CD4-positive, alpha-beta memory T cell (primary cell): ENCODE results near the gene CBLL1. TPM values are rescaled to one million over a fixed set of nuclear protein-coding genes. Genes with fewer than 3 reads are reported as not detected.

Experiments used
- CTCF ChIA-PET: fragments of 350-600 bp; sonication (Branson Sonifier 250); formaldehyde crosslinking; loops from one replicate; lab custom pipeline; 2021; ENCODE audit warnings: inconsistent platforms; ENCODE audit not compliant: partially characterized antibody; lab: Charles Lee
- POLR2A ChIA-PET: fragments of 350-600 bp; sonication (Branson Sonifier 250); formaldehyde crosslinking; loops from one replicate; lab custom pipeline; 2021; ENCODE audit not compliant: partially characterized antibody; lab: Charles Lee
- DNase-seq, 5 donors: peaks; one replicate each; pipeline versions ENCODE4 v3.0.0 to v3.0.0-alpha.2; 2020 to 2022; ENCODE audit warnings: mixed read lengths in 1 of 5
- H3K27ac ChIP-seq: one replicate; pipeline ENCODE4 v1.7.0; 2013; ENCODE audit warnings: low read depth, low read length
- H3K27me3 ChIP-seq: 2 replicates; pipeline ENCODE4 v1.7.0; 2013; ENCODE audit warnings: mild to moderate bottlenecking, low read length, moderate library complexity; ENCODE audit not compliant: insufficient read depth
- H3K36me3 ChIP-seq: 2 replicates; pipeline ENCODE4 v1.7.0; 2013; ENCODE audit warnings: mild to moderate bottlenecking, low read length, moderate library complexity; ENCODE audit not compliant: insufficient read depth
- H3K4me1 ChIP-seq: 2 replicates; pipeline ENCODE4 v1.7.0; 2013; ENCODE audit warnings: mild to moderate bottlenecking, low read length, moderate library complexity; ENCODE audit not compliant: insufficient read depth
- H3K4me3 ChIP-seq, 2 donors: one replicate each; pipeline ENCODE4 v1.7.0; 2013; ENCODE audit warnings: low read length in 2 of 2, mild to moderate bottlenecking in 1 of 2
- H3K9me3 ChIP-seq, 2 donors: one replicate each; pipeline ENCODE4 v1.7.0; 2013; ENCODE audit warnings: low read length in 2 of 2, control low read depth in 1 of 2; ENCODE audit not compliant: control insufficient read depth in 1 of 2
- H3K27ac Mint-ChIP-seq, 7 donors: one replicate each; pipeline ENCODE4 v1.8.0; 2020 to 2021; ENCODE audit warnings: mixed read lengths in 7 of 7, mild to moderate bottlenecking in 6 of 7, inconsistent platforms in 3 of 7, moderate library complexity in 3 of 7
- H3K27me3 Mint-ChIP-seq, 2 donors: one replicate each; pipeline ENCODE4 v1.8.0; 2020 to 2021; ENCODE audit warnings: mixed read lengths in 2 of 2
- H3K36me3 Mint-ChIP-seq, 2 donors: one replicate each; pipeline ENCODE4 v1.8.0; 2020 to 2021; ENCODE audit warnings: mixed read lengths in 2 of 2, inconsistent platforms in 1 of 2, mild to moderate bottlenecking in 1 of 2
- H3K4me1 Mint-ChIP-seq, 4 donors: one replicate each; pipeline ENCODE4 v1.8.0; 2020 to 2021; ENCODE audit warnings: mixed read lengths in 4 of 4, mild to moderate bottlenecking in 1 of 4
- H3K4me3 Mint-ChIP-seq, 8 donors: one replicate each; pipeline ENCODE4 v1.8.0; 2020 to 2021; ENCODE audit warnings: mixed read lengths in 8 of 8, mild to moderate bottlenecking in 7 of 8, moderate library complexity in 6 of 8, inconsistent platforms in 3 of 8
- H3K9me3 Mint-ChIP-seq, 8 donors: one replicate each; pipeline ENCODE4 v1.8.0; 2020 to 2021; ENCODE audit warnings: mixed read lengths in 8 of 8, mild to moderate bottlenecking in 5 of 8, inconsistent platforms in 3 of 8, moderate library complexity in 1 of 8
- intact Hi-C: fragments of 100-400 bp; cut with micrococcal nuclease; formaldehyde crosslinking; loops from one replicate; pipeline ENCODE4 v1.15.1; 2023
- polyA plus RNA-seq, 2 donors: library from polyadenylated mRNA; unstranded; fragments of 300-500 nt; fragmentation: Illumina TruSeq; gene quantifications; one replicate each; pipeline ENCODE4 v1.2.3, GENCODE V29; 2021
- total RNA-seq, 2 experiments: library from RNA; stranded (reverse); gene quantifications; one replicate each; pipeline ENCODE4 v1.2.3, GENCODE V29; 2021

The CBLL1 gene, protein sequence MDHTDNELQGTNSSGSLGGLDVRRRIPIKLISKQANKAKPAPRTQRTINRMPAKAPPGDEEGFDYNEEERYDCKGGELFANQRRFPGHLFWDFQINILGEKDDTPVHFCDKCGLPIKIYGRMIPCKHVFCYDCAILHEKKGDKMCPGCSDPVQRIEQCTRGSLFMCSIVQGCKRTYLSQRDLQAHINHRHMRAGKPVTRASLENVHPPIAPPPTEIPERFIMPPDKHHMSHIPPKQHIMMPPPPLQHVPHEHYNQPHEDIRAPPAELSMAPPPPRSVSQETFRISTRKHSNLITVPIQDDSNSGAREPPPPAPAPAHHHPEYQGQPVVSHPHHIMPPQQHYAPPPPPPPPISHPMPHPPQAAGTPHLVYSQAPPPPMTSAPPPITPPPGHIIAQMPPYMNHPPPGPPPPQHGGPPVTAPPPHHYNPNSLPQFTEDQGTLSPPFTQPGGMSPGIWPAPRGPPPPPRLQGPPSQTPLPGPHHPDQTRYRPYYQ
- total RNA-seq = 10 to 100 TPM; 79.1 to 82.8 TPM
- polyA plus RNA-seq = 100 to 1,000 TPM in 1 of 2 donors, 10 to 100 TPM in 1; 68.9 to 200 TPM

DNA sequence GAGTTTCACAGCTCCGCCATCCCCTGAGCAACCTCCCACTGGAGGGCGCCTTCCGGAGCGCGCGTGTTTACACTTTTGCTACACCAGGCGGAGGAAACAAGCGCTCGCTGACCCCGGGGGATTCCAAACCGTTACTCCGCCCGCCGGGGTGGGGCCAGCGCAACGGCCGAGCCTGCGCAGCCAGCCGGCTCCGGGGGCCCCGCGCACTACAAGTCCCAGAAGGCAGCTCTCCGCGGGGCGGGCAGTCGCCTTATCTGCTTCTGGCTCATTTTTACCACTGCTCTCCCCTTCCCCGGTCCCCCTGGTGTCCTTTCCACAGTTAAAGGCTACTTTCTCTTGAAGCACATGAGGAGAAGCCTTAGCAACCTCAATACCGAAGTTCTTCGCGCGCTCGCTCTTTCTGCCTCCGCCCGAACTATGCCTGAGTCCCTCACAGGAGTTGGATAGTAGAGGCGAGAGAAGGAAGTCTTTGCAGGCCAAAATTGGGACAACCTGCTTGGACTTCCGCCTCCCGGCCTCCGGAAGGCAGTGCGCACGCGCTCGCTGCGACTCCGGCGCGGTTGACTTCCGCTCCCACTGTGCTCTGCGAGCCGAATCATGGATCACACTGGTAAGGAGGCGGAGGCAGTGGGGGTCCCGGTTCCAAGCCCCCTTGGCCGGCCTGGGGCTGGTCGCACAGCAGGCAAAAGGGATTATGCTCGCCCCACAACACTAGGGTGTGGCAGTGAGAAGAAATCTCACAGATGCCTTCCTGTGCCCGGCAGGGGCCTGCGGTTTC is at the start of gene CBLL1:
Gene CBLL1 (plus strand): TSS at position 576 of the 778 bp plus-strand sequence. CDS start 22 bp downstream, at position 598.
- peak within 1 kb of the TSS; percentile 90 to 100 (median 97) for H3K4me3 Mint-ChIP-seq
- ChIA-PET POLR2A (interaction anchor here (0.6 to 12.5 kb wide), 40 partner anchors 8 to 698 kb away, joined by 3 to 408 read pairs (median 5); partner anchors contain the start of genes BCAP29, COG5, DLD and DUS4L), CTCF (interaction anchor here (0.6 to 11.5 kb wide), 37 partner anchors 10 to 596 kb away, joined by 3 to 504 read pairs (median 4); partner anchors contain the start of genes COG5, DLD, DUS4L and HBP1)
- H3K4me1 ChIP-seq = peaks cover 55% of the 10 kb centered on the region
- intact Hi-C loops = loop anchor here (1.0 to 5.0 kb wide), 10 partner anchors 17 to 1456 kb away; partner anchors contain the start of genes CCDC71L, COG5, DLD and DUS4L
- peaks cover under 1% of the 10 kb centered on the region for H3K36me3 ChIP-seq
- H3K36me3 Mint-ChIP-seq = peaks cover 13 to 24% of the 10 kb centered on the region in 2 donors
- peak within 1 kb of the TSS; percentile 99 for H3K27ac ChIP-seq
- H3K9me3 Mint-ChIP-seq = peaks cover 0 to 4% (median 0%) of the 10 kb centered on the region in 8 donors
- no peaks in the 10 kb centered on the region for H3K27me3 ChIP-seq
- no peaks in the 10 kb centered on the region for H3K27me3 Mint-ChIP-seq
- peak within 1 kb of the TSS; percentile 99 to 100 (median 100) for H3K27ac Mint-ChIP-seq
- H3K4me1 Mint-ChIP-seq = peaks cover 27 to 57% (median 41%) of the 10 kb centered on the region in 4 donors
- DNase-seq = peak; percentile 96 to 98 (median 97)
- H3K4me3 ChIP-seq = peak within 1 kb of the TSS; percentile 97 to 98
- no peaks in the 10 kb centered on the region for H3K9me3 ChIP-seq

- DNase-seq = no peak
- Mint-ChIP-seq H3K4me1 (no peaks in the 10 kb centered on the region), H3K27me3 (peaks cover 14 to 18% of the 10 kb centered on the region in 2 donors), H3K27ac (no peak overlapping the region), H3K9me3 (no peaks in the 10 kb centered on the region), H3K4me3 (no peak overlapping the region), H3K36me3 (no peaks in the 10 kb centered on the region)
- no peak overlapping the region for H3K27ac ChIP-seq
- no peaks in the 10 kb centered on the region for H3K36me3 ChIP-seq
- ChIA-PET POLR2A (no interaction called here), CTCF (no interaction called here)
- H3K27me3 ChIP-seq = no peaks in the 10 kb centered on the region
- no peaks in the 10 kb centered on the region for H3K9me3 ChIP-seq
- intact Hi-C loops = no loop called here
- H3K4me3 ChIP-seq = no peak overlapping the region
- H3K4me1 ChIP-seq = no peaks in the 10 kb centered on the region
Observed at GRCh38 chr7:107694386-107694785, 49.6 kb upstream of the CBLL1 start.

DNA sequence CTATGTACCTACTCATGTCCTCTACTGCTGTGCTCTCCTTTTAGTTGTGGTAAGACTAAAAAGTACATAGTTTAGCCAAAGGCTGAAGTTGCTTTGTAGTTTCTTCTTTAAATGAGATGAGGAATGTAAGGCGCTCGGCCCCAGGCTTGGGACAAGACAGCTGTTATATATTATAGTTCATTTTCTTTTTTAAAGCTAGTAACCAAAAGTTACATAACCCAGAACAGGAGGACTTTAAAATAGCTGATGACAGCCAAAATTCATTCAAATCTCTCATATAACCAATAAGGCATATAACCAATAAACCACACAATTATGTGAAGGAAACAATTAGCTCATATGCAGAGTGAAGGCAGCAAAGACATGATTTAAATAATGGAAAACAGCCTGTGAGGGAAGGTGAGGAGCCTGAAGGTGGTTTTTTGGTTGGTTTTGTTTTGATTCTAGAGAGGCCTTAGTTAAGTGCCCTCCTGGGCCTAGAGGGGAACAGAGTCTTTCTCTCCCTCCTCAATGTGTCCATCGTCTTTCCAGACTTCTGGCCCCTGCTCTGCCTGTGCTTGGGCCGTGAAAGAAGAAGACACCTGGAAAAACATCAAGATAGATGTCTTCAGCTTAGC is 47.5 kb upstream of the CBLL1 start:
- H3K27ac Mint-ChIP-seq = peak overlapping the region in 2 of 7 donors; percentile 5 to 43
- intact Hi-C loops = no loop called here
- Histone ChIP-seq H3K27me3 (no peaks in the 10 kb centered on the region), H3K9me3 (no peaks in the 10 kb centered on the region), H3K4me3 (no peak overlapping the region), H3K36me3 (no peaks in the 10 kb centered on the region), H3K4me1 (no peaks in the 10 kb centered on the region), H3K27ac (no peak overlapping the region)
- ChIA-PET CTCF (interaction anchor here (1.6 kb wide), 1 partner anchor 10 kb away, joined by 3 read pairs; no protein-coding TSS in a partner anchor), POLR2A (no interaction called here)
- H3K4me3 Mint-ChIP-seq = no peak overlapping the region
- H3K4me1 Mint-ChIP-seq = no peaks in the 10 kb centered on the region
- no peak for DNase-seq
- H3K36me3 Mint-ChIP-seq = no peaks in the 10 kb centered on the region
- H3K27me3 Mint-ChIP-seq = peaks cover 10 to 13% of the 10 kb centered on the region in 2 donors
- H3K9me3 Mint-ChIP-seq = no peaks in the 10 kb centered on the region

- CTCF ChIA-PET = interaction anchor here (0.6 kb wide), 1 partner anchor 72 kb away, joined by 3 read pairs; no protein-coding TSS in a partner anchor
- Histone ChIP-seq H3K4me3 (no peak overlapping the region), H3K4me1 (no peaks in the 10 kb centered on the region), H3K27me3 (no peaks in the 10 kb centered on the region), H3K9me3 (no peaks in the 10 kb centered on the region), H3K36me3 (no peaks in the 10 kb centered on the region), H3K27ac (no peak overlapping the region)
- POLR2A ChIA-PET = no interaction called here
- no peaks in the 10 kb centered on the region for H3K4me1 Mint-ChIP-seq
- no peaks in the 10 kb centered on the region for H3K9me3 Mint-ChIP-seq
- H3K4me3 Mint-ChIP-seq = no peak overlapping the region
- no peak for DNase-seq
- no peak overlapping the region for H3K27ac Mint-ChIP-seq
- H3K27me3 Mint-ChIP-seq = peaks cover 6 to 8% of the 10 kb centered on the region in 2 donors
- intact Hi-C loops = no loop called here
- no peaks in the 10 kb centered on the region for H3K36me3 Mint-ChIP-seq
Observed at GRCh38 chr7:107697321-107698049, 46.5 kb upstream of the CBLL1 start.

DNA sequence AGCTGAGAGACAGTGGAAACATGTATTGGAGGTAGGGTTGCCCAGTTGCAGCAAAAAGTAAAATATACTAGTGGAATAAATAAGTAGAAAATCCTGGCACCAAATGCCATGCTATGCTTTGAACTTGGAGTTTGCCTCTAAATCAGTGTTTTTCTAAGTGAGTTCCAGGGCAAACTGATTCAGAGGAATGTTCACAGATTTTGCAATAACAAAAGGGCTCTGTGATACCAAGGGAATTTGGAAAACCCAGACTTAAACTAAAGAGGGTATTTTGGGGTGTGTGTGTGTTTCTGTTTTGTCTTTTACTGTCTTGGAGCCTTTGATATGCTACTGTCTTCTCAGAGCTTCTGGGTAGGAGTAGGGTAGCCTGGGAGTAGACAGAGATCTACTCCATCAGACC is 43.4 kb upstream of the CBLL1 start:
- DNase-seq = no peak
- H3K9me3 Mint-ChIP-seq = no peaks in the 10 kb centered on the region
- Histone ChIP-seq H3K36me3 (no peaks in the 10 kb centered on the region), H3K9me3 (no peaks in the 10 kb centered on the region), H3K27me3 (no peaks in the 10 kb centered on the region), H3K27ac (no peak overlapping the region), H3K4me1 (no peaks in the 10 kb centered on the region), H3K4me3 (no peak overlapping the region)
- peaks cover 4 to 9% (median 7%) of the 10 kb centered on the region in 4 donors for H3K4me1 Mint-ChIP-seq
- no peaks in the 10 kb centered on the region for H3K27me3 Mint-ChIP-seq
- H3K4me3 Mint-ChIP-seq = no peak overlapping the region
- no peak overlapping the region for H3K27ac Mint-ChIP-seq
- intact Hi-C loops = no loop called here
- CTCF ChIA-PET = no interaction called here
- no peaks in the 10 kb centered on the region for H3K36me3 Mint-ChIP-seq
- POLR2A ChIA-PET = no interaction called here

- ChIA-PET CTCF (no interaction called here), POLR2A (interaction anchor here (1.4 kb wide), 1 partner anchor 42 kb away, joined by 3 read pairs; no protein-coding TSS in a partner anchor)
- Histone ChIP-seq H3K36me3 (no peaks in the 10 kb centered on the region), H3K27me3 (no peaks in the 10 kb centered on the region), H3K4me1 (no peaks in the 10 kb centered on the region), H3K9me3 (no peaks in the 10 kb centered on the region), H3K4me3 (no peak overlapping the region), H3K27ac (no peak overlapping the region)
- Mint-ChIP-seq H3K4me1 (peaks cover 4 to 9% (median 7%) of the 10 kb centered on the region in 4 donors), H3K36me3 (no peaks in the 10 kb centered on the region), H3K27me3 (no peaks in the 10 kb centered on the region), H3K9me3 (no peaks in the 10 kb centered on the region), H3K4me3 (no peak overlapping the region), H3K27ac (no peak overlapping the region)
- intact Hi-C loops = no loop called here
- no peak for DNase-seq
Observed at GRCh38 chr7:107701191-107701590, 42.8 kb upstream of the CBLL1 start.
